Activated CD4-positive, CD25-positive, alpha-beta regulatory T cell (primary cell): Measurements from ENCODE around the gene NELL1.
"Not testable (repeated sequence)": the region's sequence is repeated elsewhere in the genome, so short reads cannot be mapped to it uniquely, and the experiment has no call there.

ENCODE experiments used
- DNase-seq, 4 experiments: peaks; one replicate each; lab custom pipeline; 2025; lab: John Stamatoyannopoulos, UW

The NELL1 gene

DNA sequence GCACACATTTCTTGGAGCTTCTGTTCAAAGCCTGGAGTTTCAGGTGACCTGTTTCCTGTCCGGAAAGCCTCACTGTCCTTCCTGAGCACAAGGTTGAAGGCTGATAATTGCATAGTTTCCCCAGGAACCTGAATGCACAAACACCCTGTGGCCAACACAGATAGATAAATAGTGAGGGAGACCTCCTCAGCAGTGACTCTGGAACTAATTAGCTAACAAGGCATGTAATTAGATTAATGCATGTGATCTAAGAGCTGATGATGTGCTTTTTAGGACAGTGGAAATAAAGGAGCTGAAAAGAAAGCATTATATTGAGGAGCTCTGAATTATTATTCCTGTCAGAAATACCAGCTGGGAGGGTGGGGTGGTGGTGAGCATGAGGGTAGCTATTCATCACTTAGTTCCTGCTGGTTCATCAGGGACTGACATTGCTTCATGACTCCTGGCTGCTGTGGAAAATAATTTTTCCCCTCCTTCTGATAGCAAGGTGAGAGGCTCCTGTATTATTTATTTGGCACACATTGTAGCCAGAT, 101.1 kb downstream of the NELL1 start:
- DNase-seq = no peak

DNA sequence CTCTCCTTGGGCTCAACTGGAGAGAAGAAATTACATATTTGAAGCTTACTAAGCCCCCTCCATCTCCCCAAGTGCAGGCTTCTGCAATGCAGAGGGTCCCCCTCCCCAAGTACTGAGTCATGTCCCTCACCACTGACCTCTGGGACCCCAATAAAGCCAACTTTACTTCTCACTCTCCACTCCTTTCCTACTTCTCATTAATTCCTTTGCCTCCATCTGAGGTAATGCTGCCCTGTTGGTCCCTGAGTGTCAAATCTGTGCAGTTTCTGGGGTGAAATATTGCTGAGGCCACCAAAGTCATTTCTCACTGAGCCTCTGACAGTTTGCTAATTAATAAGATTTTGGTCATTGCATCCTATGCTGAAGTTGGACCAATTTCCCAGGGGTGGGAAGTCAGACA, 101.6 kb downstream of the NELL1 start:
- DNase-seq = no peak

DNA sequence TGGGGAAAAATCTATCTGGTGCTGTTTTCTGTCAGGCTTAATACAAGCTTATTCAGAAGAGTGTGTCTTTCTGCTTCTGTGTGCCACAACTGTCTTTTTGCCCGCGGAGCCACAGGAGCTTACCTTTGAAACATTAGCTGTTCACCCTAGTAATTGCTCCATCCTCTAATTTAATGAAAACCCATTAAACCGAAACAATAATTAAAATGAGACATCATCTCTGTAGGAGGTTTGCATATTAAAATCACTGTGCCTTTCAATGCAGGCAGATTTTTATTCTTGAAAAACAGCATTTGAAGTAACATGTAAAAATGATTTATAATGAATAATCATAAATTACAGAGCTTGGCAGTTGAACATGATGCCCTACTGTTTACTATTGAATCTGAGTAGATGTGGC, 102.3 kb downstream of the NELL1 start:
- DNase-seq = no peak

DNA sequence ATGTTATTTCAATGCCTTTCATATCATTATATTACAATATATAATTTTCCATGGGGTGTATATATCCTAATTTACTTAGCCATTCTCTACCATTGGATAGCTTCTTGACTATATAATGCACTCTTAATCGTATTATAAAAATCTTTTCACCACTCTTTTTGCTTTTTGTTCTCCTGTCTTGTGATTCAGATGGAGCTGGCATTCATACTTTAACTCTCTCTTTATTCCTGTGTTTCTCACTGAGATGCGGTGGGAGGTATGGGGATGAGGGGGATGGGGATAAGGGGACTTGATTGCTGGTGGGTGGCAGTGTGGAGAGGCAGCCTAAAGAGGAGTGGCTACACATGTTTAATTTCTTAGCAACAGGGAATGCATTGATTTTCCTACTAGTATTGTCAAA, 105.9 kb downstream of the NELL1 start:
- no peak for DNase-seq

DNA sequence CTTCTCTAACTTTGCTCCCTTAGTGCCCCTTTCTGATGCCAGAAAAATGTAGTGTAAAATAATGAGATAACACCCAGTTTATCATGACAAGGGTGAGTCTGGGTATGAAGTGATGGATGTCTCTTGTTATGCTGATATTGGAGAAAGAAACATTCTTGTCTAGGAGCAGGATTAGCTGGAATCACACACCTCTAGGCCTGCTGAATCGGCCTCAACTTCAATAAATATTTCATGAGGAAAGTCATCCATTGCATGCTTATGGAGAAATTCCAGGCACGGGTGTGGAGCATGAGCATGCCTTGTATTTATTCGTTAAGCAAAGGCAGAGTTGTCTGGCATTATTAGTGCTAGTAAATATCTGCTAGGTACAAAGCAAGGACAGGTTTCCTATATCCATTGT, 113.4 kb downstream of the NELL1 start:
- DNase-seq = no peak

DNA sequence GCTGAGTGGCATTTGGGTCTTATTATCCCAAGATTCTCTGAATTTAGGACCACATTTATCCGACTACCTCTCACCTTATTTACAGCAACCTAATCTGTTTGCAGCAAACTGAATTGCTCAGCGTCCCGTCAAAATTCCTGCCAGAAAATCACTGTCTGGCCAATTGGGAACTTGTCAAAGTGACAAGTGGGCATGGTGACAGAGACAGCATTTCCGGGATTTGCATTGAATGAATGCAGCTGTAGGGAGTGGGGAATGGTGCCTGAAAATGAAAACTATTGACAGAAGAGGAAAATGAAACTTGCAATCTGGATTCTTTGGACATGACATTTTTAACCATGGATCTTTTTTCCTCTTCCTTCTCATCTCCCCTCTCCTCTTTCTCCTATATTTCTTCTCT, 113.8 kb downstream of the NELL1 start:
- DNase-seq = no peak

DNA sequence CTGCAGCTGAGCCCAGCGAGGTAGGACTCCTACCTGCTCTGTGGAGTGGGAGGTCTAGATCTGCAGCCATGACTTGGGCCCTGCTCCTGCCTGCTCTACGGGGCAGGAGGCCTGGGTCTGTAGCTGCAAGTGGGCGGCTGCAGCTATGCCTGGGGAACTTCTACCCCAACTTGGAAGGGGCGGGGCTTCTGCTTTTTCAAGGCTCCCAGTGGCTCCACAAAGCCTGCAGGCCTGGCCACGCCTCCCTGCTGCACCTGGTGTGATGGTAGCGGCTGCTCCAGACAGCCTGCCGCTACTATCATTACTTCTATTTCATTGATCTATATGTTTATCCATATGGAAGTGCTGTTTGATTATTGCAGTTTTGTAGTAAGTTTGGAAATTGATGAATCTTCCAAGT, 121.2 kb downstream of the NELL1 start:
- no peak for DNase-seq

DNA sequence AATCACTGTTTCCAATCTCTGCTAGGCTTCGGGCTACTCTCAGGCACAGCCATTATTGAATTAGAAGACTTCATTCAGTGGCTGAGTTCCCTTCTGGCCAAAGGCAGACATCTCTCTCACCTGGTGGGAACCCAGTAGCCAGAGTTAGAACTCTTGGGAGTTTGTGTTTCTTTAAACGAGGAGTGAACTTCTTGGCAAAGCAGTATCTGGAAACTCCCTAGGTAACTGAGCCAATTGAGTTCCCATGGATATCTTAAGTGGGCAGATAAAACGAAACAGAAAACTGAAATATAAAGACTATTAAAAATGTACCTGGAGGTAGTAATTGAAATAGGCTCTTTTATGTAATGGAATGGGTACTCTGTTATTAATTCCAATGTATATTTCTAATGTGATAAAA, 125.6 kb downstream of the NELL1 start:
- DNase-seq = no peak

DNA sequence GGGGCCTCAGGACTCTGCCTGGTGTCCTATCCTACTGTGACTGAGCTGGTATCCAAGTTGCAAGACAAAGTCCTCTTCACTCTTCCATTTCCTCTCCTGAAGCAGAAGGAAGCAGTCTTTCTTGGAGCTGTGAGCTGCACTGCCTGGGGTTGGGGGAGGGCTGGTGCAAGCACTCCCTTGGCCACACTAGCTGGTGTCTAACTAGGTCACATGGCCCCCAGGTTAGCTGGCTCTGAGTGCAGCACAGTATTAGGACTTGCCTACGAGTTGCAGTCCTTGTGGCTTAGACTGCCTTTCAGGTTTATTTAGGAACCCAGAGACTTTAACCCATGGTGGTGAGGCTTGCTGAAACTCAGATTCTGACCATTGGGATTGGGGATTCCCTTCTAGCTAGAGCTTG, 138.9 kb downstream of the NELL1 start:
- DNase-seq = no peak

DNA sequence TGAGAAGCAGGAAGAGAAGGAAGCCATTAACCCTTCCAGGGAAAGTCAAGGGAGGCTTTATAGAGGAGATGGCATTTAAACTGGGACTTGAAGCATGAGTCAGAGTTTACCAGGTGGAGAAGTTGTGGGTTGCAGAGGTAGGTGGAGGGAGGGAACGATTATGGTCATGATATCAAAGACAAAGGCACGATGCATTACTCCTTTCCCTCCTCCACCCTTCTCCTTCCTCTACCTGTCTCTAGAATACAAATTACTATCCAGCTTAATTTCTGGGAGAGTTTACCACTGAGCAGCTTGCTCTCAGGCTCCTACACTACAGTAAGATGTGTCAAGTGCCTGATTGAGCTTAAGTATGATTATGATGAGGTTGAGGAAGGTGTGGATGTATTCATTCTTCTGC, 151.7 kb downstream of the NELL1 start:
- DNase-seq = no peak

DNA sequence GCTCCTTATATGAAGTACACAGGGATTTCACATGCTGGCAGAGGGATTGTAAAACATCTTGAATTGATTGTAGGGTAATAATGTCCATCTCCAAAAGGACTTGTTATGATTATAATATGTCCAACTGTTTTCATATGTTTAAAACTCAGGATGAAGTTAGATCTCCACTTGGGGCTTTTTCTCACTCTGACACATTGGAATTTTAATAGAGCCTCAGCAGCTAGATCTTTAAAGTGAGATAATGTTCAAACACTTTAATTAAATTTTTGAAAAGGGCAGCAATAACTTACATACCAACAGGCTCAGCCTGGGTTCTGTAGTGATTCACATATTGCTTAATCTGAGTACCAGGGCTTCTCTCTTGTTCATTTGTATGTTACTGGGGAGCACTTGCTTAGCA, 152.1 kb downstream of the NELL1 start:
- DNase-seq = no peak

DNA sequence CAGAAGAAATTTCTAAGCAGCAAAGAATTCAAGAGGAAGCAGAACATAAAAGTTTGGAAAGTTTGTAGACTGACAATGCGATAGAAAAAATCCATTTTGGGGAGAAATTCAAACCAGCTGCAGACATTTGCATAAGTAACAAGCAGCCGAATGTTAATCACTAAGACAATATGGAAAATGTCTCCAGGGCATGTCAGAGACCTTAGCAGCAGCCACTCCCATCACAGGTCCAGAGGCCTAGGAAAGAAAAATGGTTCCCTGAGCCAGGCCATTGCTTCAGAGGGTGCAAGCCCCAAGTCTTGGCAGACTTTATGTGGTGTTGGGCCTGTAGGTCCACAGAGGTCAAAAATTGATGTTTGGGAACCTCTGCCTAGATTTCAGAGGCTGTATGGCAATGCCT, 155.4 kb downstream of the NELL1 start:
- DNase-seq = no peak

DNA sequence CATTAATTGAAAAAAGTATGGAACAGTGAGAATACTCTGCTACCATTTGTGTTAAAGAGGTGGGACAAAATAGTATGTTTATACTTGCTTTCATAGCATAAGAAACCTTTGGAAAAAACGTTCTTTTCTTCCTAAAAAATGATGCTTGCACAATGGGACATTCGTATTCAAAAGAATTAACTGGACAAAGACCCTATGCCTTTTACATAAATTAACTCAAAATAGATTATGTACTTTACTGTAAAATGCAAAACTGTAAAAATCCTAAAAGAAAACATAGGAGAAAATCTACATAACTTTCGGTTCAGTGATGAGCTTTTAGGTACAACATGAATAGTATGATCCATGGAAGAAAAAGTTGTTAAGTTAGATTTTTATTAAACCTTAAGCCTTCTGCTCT, 166.2 kb downstream of the NELL1 start:
- no peak for DNase-seq

DNA sequence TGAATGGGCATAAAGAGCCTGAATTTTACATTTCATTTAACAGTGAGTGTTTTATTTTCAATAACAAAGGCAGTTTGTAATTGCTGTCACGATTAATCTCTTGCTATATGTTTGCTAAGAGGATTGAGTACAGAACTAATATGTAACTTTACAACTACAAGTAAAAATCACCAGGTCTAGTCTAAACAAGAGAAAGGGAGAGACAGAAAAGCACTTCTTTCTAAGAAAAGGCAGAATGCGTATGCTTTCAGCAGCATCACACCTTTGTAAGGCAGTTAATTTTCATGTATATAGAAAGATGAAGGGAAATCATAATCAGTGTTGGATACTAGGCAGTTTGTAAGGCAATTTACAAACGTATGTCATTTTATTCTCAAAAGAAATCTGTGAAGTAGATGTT, 169.8 kb downstream of the NELL1 start:
- DNase-seq = no peak

DNA sequence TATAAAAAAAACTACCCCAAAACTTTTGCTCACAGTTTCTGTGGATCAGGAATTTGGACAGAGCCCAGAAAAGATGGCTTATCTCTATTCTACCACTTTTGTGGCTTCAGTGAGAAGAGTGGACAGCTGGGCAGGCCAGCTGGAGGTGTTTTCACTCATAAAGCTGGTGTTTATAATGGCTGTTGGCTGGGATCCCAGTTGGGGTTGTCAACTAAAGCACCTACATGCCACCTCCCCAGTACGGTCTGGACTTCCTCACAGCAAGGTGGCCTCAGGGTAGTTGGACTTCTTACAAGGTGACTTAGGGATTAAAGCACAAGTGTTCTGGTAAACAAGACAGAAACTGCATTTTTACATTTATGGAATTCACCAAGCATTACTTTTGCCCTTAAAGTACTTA, 171.0 kb downstream of the NELL1 start:
- DNase-seq = no peak

DNA sequence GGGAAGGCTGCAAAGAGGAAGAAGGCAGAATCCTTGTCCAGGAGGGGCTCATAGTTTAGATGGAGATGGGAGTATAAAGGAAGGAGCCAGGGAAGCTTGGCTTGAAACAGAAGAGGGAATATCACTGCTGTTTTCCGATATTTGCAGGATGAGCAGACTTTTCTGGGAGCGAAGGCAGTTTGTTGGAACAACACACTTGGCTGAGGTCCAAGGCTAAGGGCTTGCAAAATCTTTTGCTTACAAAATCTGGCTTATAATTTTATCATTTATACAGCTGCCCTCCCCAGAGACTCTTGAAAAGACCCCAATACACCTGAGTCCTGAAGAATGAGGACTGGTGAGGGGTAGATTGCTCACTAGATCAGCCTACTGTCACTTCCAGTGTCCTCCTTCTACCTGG, 174.8 kb downstream of the NELL1 start:
- DNase-seq = no peak

DNA sequence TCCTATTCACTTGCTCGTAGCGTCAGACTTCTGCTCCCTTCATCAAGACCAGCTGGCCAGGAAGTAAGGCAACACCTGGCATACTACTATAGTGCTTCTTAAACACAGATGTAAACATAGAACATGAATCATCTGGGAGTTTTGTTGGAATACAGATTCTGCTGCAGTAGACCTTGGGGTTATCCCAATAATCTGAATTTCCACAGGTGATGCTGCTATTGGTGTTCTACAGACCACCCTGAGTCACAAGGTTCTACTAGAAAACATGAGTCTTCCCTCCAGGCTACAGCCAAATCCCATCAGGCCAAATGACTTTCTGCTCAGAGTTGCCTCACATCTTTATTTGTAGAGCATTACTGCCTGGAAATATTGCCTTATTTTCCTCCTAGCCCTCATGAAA, 175.2 kb downstream of the NELL1 start:
- DNase-seq = no peak

DNA sequence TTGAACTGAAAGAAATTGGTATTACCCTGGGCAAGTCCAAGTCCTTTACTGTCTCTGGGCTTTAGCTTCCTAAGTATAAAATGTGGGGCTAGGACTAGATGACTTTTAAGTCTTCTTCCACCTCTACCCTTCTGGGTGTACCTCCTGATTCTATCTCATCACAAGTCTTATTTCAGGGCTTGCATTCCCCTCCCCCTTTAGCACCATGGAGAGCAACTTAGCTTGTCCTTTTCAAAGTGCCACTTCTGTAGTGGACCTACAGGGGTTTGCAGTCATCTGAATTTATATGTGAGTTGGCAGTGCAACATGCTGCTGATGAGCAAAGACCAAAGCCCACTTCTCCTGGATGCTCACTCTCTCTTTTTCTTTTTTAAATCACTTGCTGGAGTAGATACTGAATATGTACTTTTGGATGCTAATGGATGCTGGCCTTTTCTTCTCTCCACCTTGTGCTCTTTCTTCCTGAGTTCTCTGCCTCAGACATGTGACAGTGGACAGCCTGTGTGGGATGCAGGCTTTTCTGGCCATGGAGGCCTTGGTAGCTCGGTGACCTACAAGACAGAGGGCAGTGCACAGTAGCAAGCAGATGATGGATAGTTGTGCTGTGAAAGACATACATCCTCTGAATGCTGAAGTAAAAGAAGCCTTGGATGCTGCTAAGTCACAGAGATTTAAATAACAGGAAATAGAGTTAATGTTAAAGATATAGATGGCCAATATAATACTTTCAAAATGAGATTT, 185.0 kb downstream of the NELL1 start:
- DNase-seq = no peak

DNA sequence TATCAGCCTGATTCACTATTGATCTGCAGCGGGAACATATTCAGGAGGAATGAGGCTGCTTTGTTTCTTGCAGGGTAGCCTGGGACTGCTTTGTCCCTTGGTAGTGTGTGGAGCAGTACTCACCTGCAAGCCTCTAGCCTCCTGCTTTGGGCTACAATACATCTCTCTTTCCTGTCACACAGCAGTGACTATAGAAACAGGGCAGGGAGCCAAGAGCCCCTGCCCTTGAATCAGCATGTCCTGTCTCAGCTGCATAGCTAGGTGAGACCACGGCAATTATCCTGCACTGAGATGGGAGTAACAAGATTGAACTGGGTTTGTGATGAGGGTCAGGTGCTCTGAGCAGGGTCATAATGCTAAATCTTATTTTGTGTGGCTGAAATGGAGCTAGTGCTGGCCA, 191.9 kb downstream of the NELL1 start:
- DNase-seq = no peak

DNA sequence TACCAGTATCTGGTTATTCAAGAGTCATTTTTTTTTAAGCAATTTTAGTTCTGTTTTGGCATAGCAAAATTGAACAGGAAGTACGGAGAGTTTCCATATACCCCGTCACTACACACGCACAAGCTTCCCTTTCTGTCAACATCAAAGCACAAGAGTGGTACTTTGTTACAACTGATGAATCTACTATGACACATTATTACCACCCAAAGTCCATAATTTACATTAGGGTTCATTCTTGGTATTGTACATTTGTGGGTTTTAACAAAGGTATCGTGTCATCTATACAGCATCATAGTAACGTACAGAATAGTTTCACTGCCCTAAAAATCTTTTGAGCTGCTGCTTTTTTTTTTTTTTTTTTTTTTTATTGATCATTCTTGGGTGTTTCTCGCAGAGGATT, 192.9 kb downstream of the NELL1 start:
- DNase-seq = not testable (repeated sequence)

DNA sequence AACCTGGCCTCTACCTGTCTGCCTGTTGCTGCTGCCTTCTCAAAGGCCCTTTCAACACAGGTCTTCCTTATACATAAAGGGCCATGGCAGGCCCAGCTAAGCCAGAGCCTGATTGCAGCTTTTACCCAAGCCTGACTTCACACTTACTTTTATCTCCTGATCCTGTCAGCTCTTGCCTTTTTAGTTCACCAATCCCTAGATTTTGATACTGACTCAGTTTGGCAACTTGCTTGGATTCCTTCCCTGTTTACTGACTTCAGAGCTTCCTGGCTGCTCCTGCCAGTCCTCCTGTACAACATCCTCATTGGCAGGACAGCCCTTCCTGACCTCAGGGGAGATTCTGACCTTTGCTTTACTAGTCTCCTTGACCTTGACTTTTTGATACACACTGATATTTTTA, 195.2 kb downstream of the NELL1 start:
- DNase-seq = no peak

DNA sequence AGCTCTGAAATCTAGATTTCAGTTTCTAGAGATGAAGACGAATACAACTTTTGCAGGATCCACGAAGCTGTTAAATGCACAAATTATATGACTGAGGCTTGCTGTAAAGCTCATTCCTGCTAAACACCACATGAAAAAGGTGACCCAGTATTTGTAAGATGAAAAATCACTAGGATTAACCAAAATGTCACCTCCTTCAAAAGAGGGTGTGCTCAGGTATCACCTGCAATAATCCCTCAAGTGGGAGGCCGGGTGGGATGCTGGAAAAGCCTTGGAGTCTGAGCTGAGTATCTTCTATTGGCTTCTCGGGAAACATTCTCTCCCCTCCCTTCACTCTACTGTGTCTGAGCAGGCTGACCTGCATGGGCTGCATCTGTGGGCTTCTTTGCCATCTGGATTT, 195.8 kb downstream of the NELL1 start:
- DNase-seq = no peak

DNA sequence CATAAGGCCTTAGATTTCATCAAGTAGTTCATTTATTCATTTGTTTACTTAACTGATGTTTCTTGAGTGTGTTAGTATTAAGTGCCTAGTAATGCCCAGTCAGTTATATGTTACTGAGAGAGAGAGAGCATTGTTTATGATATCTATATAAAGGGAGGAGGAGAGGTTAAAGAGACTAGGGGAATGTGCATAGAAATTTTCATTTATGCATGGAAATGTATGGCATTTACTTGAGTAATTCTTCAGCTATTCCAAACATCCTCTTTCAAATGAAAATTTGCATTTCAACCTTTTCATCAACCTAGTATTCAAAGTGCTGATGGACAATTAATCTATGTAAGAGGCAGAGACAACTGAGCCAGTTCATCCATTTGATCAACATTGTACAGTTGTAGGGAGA, 199.7 kb downstream of the NELL1 start:
- no peak for DNase-seq

DNA sequence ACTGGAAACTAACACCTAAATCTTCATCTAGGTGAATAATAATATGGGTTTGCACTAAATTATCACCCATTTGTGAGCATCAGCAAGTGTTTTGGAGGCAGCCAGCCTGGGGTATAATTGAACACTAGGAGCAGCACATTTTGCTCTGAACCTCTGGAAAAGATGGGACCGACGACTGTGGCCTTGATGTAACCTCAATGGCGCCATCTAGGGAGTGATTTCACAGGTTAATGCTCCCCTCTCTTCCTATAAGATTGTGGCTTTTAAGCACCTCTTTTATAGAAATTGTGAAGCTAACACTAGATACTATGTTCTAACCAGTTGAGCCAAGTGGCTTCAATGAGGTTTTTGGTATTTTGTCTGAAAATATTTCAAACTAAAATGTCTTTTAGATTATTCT, 203.7 kb downstream of the NELL1 start:
- DNase-seq = no peak
